ENCODE data around the gene PSMD3. TPM values are rescaled to one million over a fixed set of nuclear protein-coding genes. Genes with fewer than 3 reads are reported as not detected.

PSMD3 gene
- total RNA-seq, 1 donor, result 94.8 TPM

DNA sequence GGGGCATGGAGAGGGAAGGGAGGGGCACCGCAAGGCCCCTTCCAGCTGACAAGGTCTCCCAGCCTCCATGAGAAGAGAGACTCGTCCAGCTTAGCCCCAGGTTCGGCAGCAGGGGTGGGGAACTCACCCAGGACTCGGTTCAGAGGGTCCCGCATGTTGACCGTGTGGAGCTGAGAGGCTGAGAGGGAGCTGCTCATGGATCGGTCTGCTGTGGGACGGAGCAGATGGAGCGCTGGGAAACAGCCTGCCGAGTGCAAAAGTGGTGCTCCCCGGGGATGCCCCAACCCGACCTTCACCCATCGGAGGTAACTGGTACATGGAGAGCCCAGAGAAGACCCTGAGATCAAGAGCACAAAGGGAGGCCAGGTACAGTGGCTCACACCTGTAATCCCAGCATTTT lies 39.5 kb downstream of the PSMD3 start:
- Histone ChIP-seq H4K20me1 (ENCODE audit: insufficient read depth, low read length) (no peaks in the 10 kb centered on the region), H2AFZ (ENCODE audit: low read length) (no peak overlapping the region), H3K27ac (ENCODE audit: low read depth, low read length) (no peak overlapping the region), H3K79me2 (ENCODE audit: insufficient read depth, low read length) (no peaks in the 10 kb centered on the region), H3K36me3 (ENCODE audit: insufficient read depth, low read length) (peaks cover 18% of the 10 kb centered on the region), H3K4me2 (ENCODE audit: insufficient read depth, low read length) (no peak overlapping the region), H3K4me3 (ENCODE audit: insufficient read depth, low read length) (no peak overlapping the region), H3K9me3 (ENCODE audit: low read depth, low read length) (no peaks in the 10 kb centered on the region), H3K4me1 (ENCODE audit: insufficient read depth, low read length) (peaks cover 22% of the 10 kb centered on the region), H3K27me3 (ENCODE audit: insufficient read depth, low read length) (no peaks in the 10 kb centered on the region)
- TF ChIP-seq, protein P1, sequence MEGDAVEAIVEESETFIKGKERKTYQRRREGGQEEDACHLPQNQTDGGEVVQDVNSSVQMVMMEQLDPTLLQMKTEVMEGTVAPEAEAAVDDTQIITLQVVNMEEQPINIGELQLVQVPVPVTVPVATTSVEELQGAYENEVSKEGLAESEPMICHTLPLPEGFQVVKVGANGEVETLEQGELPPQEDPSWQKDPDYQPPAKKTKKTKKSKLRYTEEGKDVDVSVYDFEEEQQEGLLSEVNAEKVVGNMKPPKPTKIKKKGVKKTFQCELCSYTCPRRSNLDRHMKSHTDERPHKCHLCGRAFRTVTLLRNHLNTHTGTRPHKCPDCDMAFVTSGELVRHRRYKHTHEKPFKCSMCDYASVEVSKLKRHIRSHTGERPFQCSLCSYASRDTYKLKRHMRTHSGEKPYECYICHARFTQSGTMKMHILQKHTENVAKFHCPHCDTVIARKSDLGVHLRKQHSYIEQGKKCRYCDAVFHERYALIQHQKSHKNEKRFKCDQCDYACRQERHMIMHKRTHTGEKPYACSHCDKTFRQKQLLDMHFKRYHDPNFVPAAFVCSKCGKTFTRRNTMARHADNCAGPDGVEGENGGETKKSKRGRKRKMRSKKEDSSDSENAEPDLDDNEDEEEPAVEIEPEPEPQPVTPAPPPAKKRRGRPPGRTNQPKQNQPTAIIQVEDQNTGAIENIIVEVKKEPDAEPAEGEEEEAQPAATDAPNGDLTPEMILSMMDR (IDR thresholded peaks at IDR 0.05; ENCODE audit: extremely low read depth, low read depth, low read length), result no peak
- no peak for DNase-seq (ENCODE audit: insufficient read length, low spot score, missing footprints)

GRCh38 chr17:40021451-40021971 lies 40.9 kb downstream of the PSMD3 start:
- H3K27me3 ChIP-seq (ENCODE audit: insufficient read depth, low read length), result no peaks in the 10 kb centered on the region
- peak overlapping the region; percentile 20 for H2AFZ ChIP-seq (ENCODE audit: low read length)
- no peak overlapping the region for H3K4me2 ChIP-seq (ENCODE audit: insufficient read depth, low read length)
- H4K20me1 ChIP-seq (ENCODE audit: insufficient read depth, low read length), result peaks cover 1% of the 10 kb centered on the region
- H3K79me2 ChIP-seq (ENCODE audit: insufficient read depth, low read length), result no peaks in the 10 kb centered on the region
- peak overlapping the region; percentile 66 for H3K27ac ChIP-seq (ENCODE audit: low read depth, low read length)
- peaks cover 22% of the 10 kb centered on the region for H3K4me1 ChIP-seq (ENCODE audit: insufficient read depth, low read length)
- DNase-seq (ENCODE audit: insufficient read length, low spot score, missing footprints), result peak; percentile 98
- no peaks in the 10 kb centered on the region for H3K9me3 ChIP-seq (ENCODE audit: low read depth, low read length)
- no peak overlapping the region for H3K4me3 ChIP-seq (ENCODE audit: insufficient read depth, low read length)
- TF ChIP-seq, protein P1 (IDR thresholded peaks at IDR 0.05; ENCODE audit: extremely low read depth, low read depth, low read length), result no peak
- peaks cover 32% of the 10 kb centered on the region for H3K36me3 ChIP-seq (ENCODE audit: insufficient read depth, low read length)

- TF ChIP-seq, protein P1 (IDR thresholded peaks at IDR 0.05; ENCODE audit: extremely low read depth, low read depth, low read length), result no peak
- H3K4me2 ChIP-seq (ENCODE audit: insufficient read depth, low read length), result no peak overlapping the region
- H3K4me1 ChIP-seq (ENCODE audit: insufficient read depth, low read length), result peaks cover 26% of the 10 kb centered on the region
- no peaks in the 10 kb centered on the region for H3K27me3 ChIP-seq (ENCODE audit: insufficient read depth, low read length)
- H3K36me3 ChIP-seq (ENCODE audit: insufficient read depth, low read length), result peaks cover 34% of the 10 kb centered on the region
- peak; percentile 52 for DNase-seq (ENCODE audit: insufficient read length, low spot score, missing footprints)
- no peak overlapping the region for H2AFZ ChIP-seq (ENCODE audit: low read length)
- H3K9me3 ChIP-seq (ENCODE audit: low read depth, low read length), result no peaks in the 10 kb centered on the region
- no peaks in the 10 kb centered on the region for H3K79me2 ChIP-seq (ENCODE audit: insufficient read depth, low read length)
- H3K27ac ChIP-seq (ENCODE audit: low read depth, low read length), result no peak overlapping the region
- peaks cover 5% of the 10 kb centered on the region for H4K20me1 ChIP-seq (ENCODE audit: insufficient read depth, low read length)
- H3K4me3 ChIP-seq (ENCODE audit: insufficient read depth, low read length), result no peak overlapping the region
Measured at GRCh38 chr17:40022497-40022896, 41.9 kb downstream of the PSMD3 start.

DNA sequence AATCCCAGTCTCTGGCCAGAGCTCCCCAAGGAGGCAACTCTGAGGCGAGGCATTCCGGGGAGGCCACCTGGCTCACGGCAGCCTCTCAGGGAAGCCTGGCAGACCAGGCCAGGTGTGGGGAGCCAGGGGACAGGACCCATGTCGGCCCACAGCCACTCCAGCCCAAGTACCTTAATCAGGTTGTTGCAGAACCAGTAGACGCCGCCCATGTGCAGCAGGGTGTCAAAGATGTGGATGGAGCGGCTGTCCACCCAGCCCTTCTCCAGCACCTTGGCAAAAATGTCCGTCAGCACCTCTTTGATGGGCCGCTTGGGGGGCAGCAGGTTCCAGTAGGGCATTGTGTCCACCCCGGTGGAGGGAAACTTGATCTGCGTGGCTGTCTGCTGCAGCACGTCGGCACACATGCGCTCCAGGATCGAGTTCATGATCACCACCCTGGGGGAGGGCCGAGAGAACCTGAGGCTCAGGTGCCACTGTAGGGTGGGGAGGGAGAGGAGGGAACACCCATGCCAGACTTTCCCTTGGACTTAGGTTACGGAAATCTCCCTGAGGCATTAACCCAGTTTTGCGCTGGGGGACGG lies 42.4 kb downstream of the PSMD3 start:
- Histone ChIP-seq H2AFZ (ENCODE audit: low read length) (no peak overlapping the region), H3K4me2 (ENCODE audit: insufficient read depth, low read length) (no peak overlapping the region), H3K4me1 (ENCODE audit: insufficient read depth, low read length) (peaks cover 26% of the 10 kb centered on the region), H4K20me1 (ENCODE audit: insufficient read depth, low read length) (peaks cover 5% of the 10 kb centered on the region), H3K27ac (ENCODE audit: low read depth, low read length) (no peak overlapping the region), H3K9me3 (ENCODE audit: low read depth, low read length) (no peaks in the 10 kb centered on the region), H3K79me2 (ENCODE audit: insufficient read depth, low read length) (no peaks in the 10 kb centered on the region), H3K27me3 (ENCODE audit: insufficient read depth, low read length) (no peaks in the 10 kb centered on the region), H3K4me3 (ENCODE audit: insufficient read depth, low read length) (no peak overlapping the region), H3K36me3 (ENCODE audit: insufficient read depth, low read length) (peaks cover 34% of the 10 kb centered on the region)
- TF ChIP-seq, protein P1 (IDR thresholded peaks at IDR 0.05; ENCODE audit: extremely low read depth, low read depth, low read length), result no peak
- DNase-seq (ENCODE audit: insufficient read length, low spot score, missing footprints), result peak; percentile 76

Data from osteoblast (primary cell).